ENCODE results near the gene MLC1. TPM values are rescaled to one million over a fixed set of nuclear protein-coding genes. Genes with fewer than 3 reads are reported as not detected.

MLC1 gene
- polyA plus RNA-seq, 4 donors: 0.03 to 0.32 TPM; not detected in 2

DNA sequence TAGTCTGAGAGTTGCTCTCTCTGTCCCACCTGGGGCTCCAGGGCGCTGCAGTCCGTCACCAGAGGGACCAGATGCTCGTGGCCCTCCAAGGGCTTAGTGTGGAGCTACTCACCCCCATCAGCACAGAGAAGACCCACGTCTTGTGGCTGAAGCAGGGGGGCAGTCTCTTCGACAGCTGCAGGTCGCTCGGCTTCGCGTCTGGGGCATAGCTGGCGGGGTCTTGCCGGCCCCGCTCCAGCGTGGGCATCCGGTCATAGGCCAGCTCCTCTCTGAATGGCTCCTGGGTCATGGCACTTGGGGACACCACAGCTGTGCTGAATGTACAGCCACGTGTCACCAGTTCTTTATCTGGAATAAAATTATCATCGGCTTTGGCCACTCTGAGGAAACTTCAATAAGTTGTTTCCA, 608 bp downstream of the MLC1 start:
- H3K9me3 ChIP-seq (ENCODE audit: control insufficient read depth in 2 of 2, insufficient read depth in 1 of 2, low read depth in 1 of 2, low read length in 1 of 2): no peaks in the 10 kb centered on the region
- H3K4me1 ChIP-seq (ENCODE audit: control insufficient read depth in 3 of 3, insufficient read depth in 2 of 3, low read depth in 1 of 3, low read length in 2 of 3): peaks cover 0 to 13% (median 0%) of the 10 kb centered on the region in 3 donors
- no peak overlapping the region for H3K27ac ChIP-seq (ENCODE audit: low read depth in 1 of 3, low read length in 2 of 3)
- H3K4me3 ChIP-seq (ENCODE audit: low read depth in 1 of 3, low read length in 3 of 3): no peak overlapping the region
- peaks cover 0 to 12% (median 0%) of the 10 kb centered on the region in 3 donors for H3K27me3 ChIP-seq (ENCODE audit: control insufficient read depth in 3 of 3, insufficient read depth in 3 of 3, low read length in 3 of 3)
- 74 to 77% (median 74%) methylated on average over 16 of the region's 16 CpGs for WGBS, 3 donors
- FAIRE-seq (no peak), DNase-seq (no peak)
- H3K36me3 ChIP-seq (ENCODE audit: control insufficient read depth in 3 of 3, insufficient read depth in 2 of 3, low read depth in 1 of 3, low read length in 3 of 3): no peaks in the 10 kb centered on the region

GRCh38 chr22:50084080-50084477, 1.1 kb downstream of the MLC1 start:
- 70 to 83% (median 74%) methylated on average over 10 of the region's 10 CpGs for WGBS, 3 donors
- H3K27me3 ChIP-seq (ENCODE audit: control insufficient read depth in 3 of 3, insufficient read depth in 3 of 3, low read length in 3 of 3): peaks cover 0 to 12% (median 0%) of the 10 kb centered on the region in 3 donors
- peaks cover 0 to 13% (median 0%) of the 10 kb centered on the region in 3 donors for H3K4me1 ChIP-seq (ENCODE audit: control insufficient read depth in 3 of 3, insufficient read depth in 2 of 3, low read depth in 1 of 3, low read length in 2 of 3)
- DNase-seq (no peak), FAIRE-seq (no peak)
- H3K36me3 ChIP-seq (ENCODE audit: control insufficient read depth in 3 of 3, insufficient read depth in 2 of 3, low read depth in 1 of 3, low read length in 3 of 3): no peaks in the 10 kb centered on the region
- no peak overlapping the region for H3K27ac ChIP-seq (ENCODE audit: low read depth in 1 of 3, low read length in 2 of 3)
- H3K9me3 ChIP-seq (ENCODE audit: control insufficient read depth in 2 of 2, insufficient read depth in 1 of 2, low read depth in 1 of 2, low read length in 1 of 2): no peaks in the 10 kb centered on the region
- H3K4me3 ChIP-seq (ENCODE audit: low read depth in 1 of 3, low read length in 3 of 3): no peak overlapping the region

GRCh38 chr22:50083462-50084079, 1.7 kb downstream of the MLC1 start:
- no peaks in the 10 kb centered on the region for H3K36me3 ChIP-seq (ENCODE audit: control insufficient read depth in 3 of 3, insufficient read depth in 2 of 3, low read depth in 1 of 3, low read length in 3 of 3)
- H3K27me3 ChIP-seq (ENCODE audit: control insufficient read depth in 3 of 3, insufficient read depth in 3 of 3, low read length in 3 of 3): peaks cover 0 to 12% (median 0%) of the 10 kb centered on the region in 3 donors
- peaks cover 0 to 13% (median 0%) of the 10 kb centered on the region in 3 donors for H3K4me1 ChIP-seq (ENCODE audit: control insufficient read depth in 3 of 3, insufficient read depth in 2 of 3, low read depth in 1 of 3, low read length in 2 of 3)
- FAIRE-seq (no peak), DNase-seq (no peak)
- no peak overlapping the region for H3K27ac ChIP-seq (ENCODE audit: low read depth in 1 of 3, low read length in 2 of 3)
- H3K4me3 ChIP-seq (ENCODE audit: low read depth in 1 of 3, low read length in 3 of 3): no peak overlapping the region
- 37 to 75% (median 59%) methylated on average over 16 to 18 of the region's 18 CpGs for WGBS, 3 donors
- no peaks in the 10 kb centered on the region for H3K9me3 ChIP-seq (ENCODE audit: control insufficient read depth in 2 of 2, insufficient read depth in 1 of 2, low read depth in 1 of 2, low read length in 1 of 2)

- no peak overlapping the region for H3K27ac ChIP-seq (ENCODE audit: low read depth in 1 of 3, low read length in 2 of 3)
- peaks cover 0 to 12% (median 0%) of the 10 kb centered on the region in 3 donors for H3K27me3 ChIP-seq (ENCODE audit: control insufficient read depth in 3 of 3, insufficient read depth in 3 of 3, low read length in 3 of 3)
- peaks cover 0 to 13% (median 0%) of the 10 kb centered on the region in 3 donors for H3K4me1 ChIP-seq (ENCODE audit: control insufficient read depth in 3 of 3, insufficient read depth in 2 of 3, low read depth in 1 of 3, low read length in 2 of 3)
- no peaks in the 10 kb centered on the region for H3K36me3 ChIP-seq (ENCODE audit: control insufficient read depth in 3 of 3, insufficient read depth in 2 of 3, low read depth in 1 of 3, low read length in 3 of 3)
- 20 to 66% (median 43%) methylated on average over 20 to 21 of the region's 21 CpGs for WGBS, 3 donors
- FAIRE-seq (no peak), DNase-seq (peak; percentile 70 to 71)
- no peak overlapping the region for H3K4me3 ChIP-seq (ENCODE audit: low read depth in 1 of 3, low read length in 3 of 3)
- H3K9me3 ChIP-seq (ENCODE audit: control insufficient read depth in 2 of 2, insufficient read depth in 1 of 2, low read depth in 1 of 2, low read length in 1 of 2): no peaks in the 10 kb centered on the region
Measured at GRCh38 chr22:50082961-50083461, 2.2 kb downstream of the MLC1 start.

- WGBS, 3 donors: 75 to 90% (median 81%) methylated on average over 15 to 18 of the region's 18 CpGs
- no peak overlapping the region for H3K27ac ChIP-seq (ENCODE audit: low read depth in 1 of 3, low read length in 2 of 3)
- DNase-seq: no peak
- no peak overlapping the region for H3K4me3 ChIP-seq (ENCODE audit: low read depth in 1 of 3, low read length in 3 of 3)
- peaks cover 0 to 7% (median 0%) of the 10 kb centered on the region in 3 donors for H3K27me3 ChIP-seq (ENCODE audit: control insufficient read depth in 3 of 3, insufficient read depth in 3 of 3, low read length in 3 of 3)
- H3K9me3 ChIP-seq (ENCODE audit: control insufficient read depth in 2 of 2, insufficient read depth in 1 of 2, low read depth in 1 of 2, low read length in 1 of 2): no peaks in the 10 kb centered on the region
- peaks cover 0 to 13% (median 0%) of the 10 kb centered on the region in 3 donors for H3K4me1 ChIP-seq (ENCODE audit: control insufficient read depth in 3 of 3, insufficient read depth in 2 of 3, low read depth in 1 of 3, low read length in 2 of 3)
- FAIRE-seq: no peak
- no peaks in the 10 kb centered on the region for H3K36me3 ChIP-seq (ENCODE audit: control insufficient read depth in 3 of 3, insufficient read depth in 2 of 3, low read depth in 1 of 3, low read length in 3 of 3)
Measured at GRCh38 chr22:50082197-50082715, 3.0 kb downstream of the MLC1 start.

- H3K9me3 ChIP-seq (ENCODE audit: control insufficient read depth in 2 of 2, insufficient read depth in 1 of 2, low read depth in 1 of 2, low read length in 1 of 2): no peaks in the 10 kb centered on the region
- 82 to 92% (median 86%) methylated on average over 25 to 27 of the region's 27 CpGs for WGBS, 3 donors
- H3K27ac ChIP-seq (ENCODE audit: low read depth in 1 of 3, low read length in 2 of 3): no peak overlapping the region
- H3K27me3 ChIP-seq (ENCODE audit: control insufficient read depth in 3 of 3, insufficient read depth in 3 of 3, low read length in 3 of 3): peaks cover 0 to 7% (median 0%) of the 10 kb centered on the region in 3 donors
- H3K4me3 ChIP-seq (ENCODE audit: low read depth in 1 of 3, low read length in 3 of 3): no peak overlapping the region
- H3K36me3 ChIP-seq (ENCODE audit: control insufficient read depth in 3 of 3, insufficient read depth in 2 of 3, low read depth in 1 of 3, low read length in 3 of 3): no peaks in the 10 kb centered on the region
- H3K4me1 ChIP-seq (ENCODE audit: control insufficient read depth in 3 of 3, insufficient read depth in 2 of 3, low read depth in 1 of 3, low read length in 2 of 3): peaks cover 0 to 13% (median 0%) of the 10 kb centered on the region in 3 donors
- FAIRE-seq: no peak
- DNase-seq: no peak
Measured at GRCh38 chr22:50081426-50082196, 3.6 kb downstream of the MLC1 start.

GRCh38 chr22:50080077-50080465, 5.2 kb downstream of the MLC1 start:
- Histone ChIP-seq H3K4me1 (ENCODE audit: control insufficient read depth in 3 of 3, insufficient read depth in 2 of 3, low read depth in 1 of 3, low read length in 2 of 3) (peaks cover 0 to 13% (median 0%) of the 10 kb centered on the region in 3 donors), H3K36me3 (ENCODE audit: control insufficient read depth in 3 of 3, insufficient read depth in 2 of 3, low read depth in 1 of 3, low read length in 3 of 3) (no peaks in the 10 kb centered on the region), H3K27ac (ENCODE audit: low read depth in 1 of 3, low read length in 2 of 3) (no peak overlapping the region), H3K9me3 (ENCODE audit: control insufficient read depth in 2 of 2, insufficient read depth in 1 of 2, low read depth in 1 of 2, low read length in 1 of 2) (no peaks in the 10 kb centered on the region), H3K4me3 (ENCODE audit: low read depth in 1 of 3, low read length in 3 of 3) (no peak overlapping the region), H3K27me3 (ENCODE audit: control insufficient read depth in 3 of 3, insufficient read depth in 3 of 3, low read length in 3 of 3) (peaks cover 0 to 7% (median 0%) of the 10 kb centered on the region in 3 donors)
- DNase-seq (no peak), FAIRE-seq (no peak)
- 83 to 87% (median 85%) methylated on average over 13 of the region's 13 CpGs for WGBS, 3 donors

- Histone ChIP-seq H3K9me3 (ENCODE audit: control insufficient read depth in 2 of 2, insufficient read depth in 1 of 2, low read depth in 1 of 2, low read length in 1 of 2) (no peaks in the 10 kb centered on the region), H3K36me3 (ENCODE audit: control insufficient read depth in 3 of 3, insufficient read depth in 2 of 3, low read depth in 1 of 3, low read length in 3 of 3) (no peaks in the 10 kb centered on the region), H3K4me1 (ENCODE audit: control insufficient read depth in 3 of 3, insufficient read depth in 2 of 3, low read depth in 1 of 3, low read length in 2 of 3) (peaks cover 0 to 13% (median 0%) of the 10 kb centered on the region in 3 donors), H3K4me3 (ENCODE audit: low read depth in 1 of 3, low read length in 3 of 3) (no peak overlapping the region), H3K27me3 (ENCODE audit: control insufficient read depth in 3 of 3, insufficient read depth in 3 of 3, low read length in 3 of 3) (peaks cover 0 to 2% (median 0%) of the 10 kb centered on the region in 3 donors), H3K27ac (ENCODE audit: low read depth in 1 of 3, low read length in 2 of 3) (no peak overlapping the region)
- FAIRE-seq: no peak
- 45 to 73% (median 49%) methylated on average over 9 of the region's 9 CpGs for WGBS, 3 donors
- DNase-seq: peak in 1 of 2 donors; percentile 18
Measured at GRCh38 chr22:50078761-50079160, 6.5 kb downstream of the MLC1 start.
